Measurements from ENCODE around the gene FAM210A. TPM values are rescaled to one million over a fixed set of nuclear protein-coding genes. Genes with fewer than 3 reads are reported as not detected.

Gene FAM210A
- polyA plus RNA-seq, 2 donors, result 4.9 to 9.7 TPM

DNA sequence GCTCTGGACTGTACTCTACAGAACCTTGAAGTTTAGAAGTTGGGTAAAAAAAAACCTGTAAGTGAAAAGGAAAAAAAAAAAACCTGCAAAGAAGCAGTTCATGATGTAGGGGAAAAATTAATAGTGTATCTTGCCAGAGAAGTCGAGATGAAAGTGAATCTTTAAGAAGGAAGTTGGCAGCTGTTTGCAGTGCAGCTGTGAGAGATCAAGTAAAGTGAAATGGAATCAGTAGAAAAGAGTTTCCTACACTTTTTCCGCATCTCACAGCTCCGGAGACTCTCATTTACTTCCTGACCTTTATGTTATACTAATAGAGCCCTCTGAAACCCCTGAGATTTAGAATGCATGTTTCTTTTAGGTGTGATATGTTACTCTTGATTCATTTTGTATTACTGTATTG lies 19.3 kb upstream of the FAM210A start:
- WGBS, 2 donors, result 51 to 53% methylated on average over 3 of the region's 3 CpGs

DNA sequence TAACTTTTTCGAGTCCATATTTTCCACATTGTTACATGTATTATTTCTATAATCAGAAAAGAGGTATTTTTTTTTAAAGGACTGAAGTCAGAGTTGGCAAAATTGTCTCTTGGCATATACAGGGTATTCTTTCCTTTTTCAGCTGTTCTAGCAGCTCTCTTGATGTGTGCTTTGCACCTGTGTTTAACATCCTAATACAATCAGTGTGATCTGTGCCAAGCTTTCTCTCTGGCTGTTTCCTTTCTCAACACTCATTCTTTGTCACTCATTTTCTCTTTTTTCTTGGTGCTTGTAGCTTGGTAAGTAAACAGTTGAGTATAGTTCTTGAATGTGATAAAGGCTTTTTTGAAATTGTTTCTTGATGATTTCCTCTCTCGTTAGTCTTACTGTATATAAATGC lies 9.3 kb upstream of the FAM210A start:
- Histone ChIP-seq H3K27me3 (ENCODE audit: control insufficient read depth in 1 of 2, insufficient read depth in 2 of 2, low read length in 2 of 2) (no peaks in the 10 kb centered on the region), H3K4me3 (ENCODE audit: low read depth in 1 of 2, low read length in 2 of 2) (no peak overlapping the region), H3K9me3 (ENCODE audit: control insufficient read depth in 2 of 2, insufficient read depth in 1 of 2, low read depth in 1 of 2, low read length in 1 of 2) (no peaks in the 10 kb centered on the region), H3K4me1 (ENCODE audit: control insufficient read depth in 2 of 2, insufficient read depth in 2 of 2, low read length in 1 of 2) (no peaks in the 10 kb centered on the region), H3K36me3 (ENCODE audit: control insufficient read depth in 2 of 2, insufficient read depth in 2 of 2, low read length in 1 of 2) (peaks cover 0 to 7% of the 10 kb centered on the region in 2 donors), H3K27ac (ENCODE audit: low read depth in 2 of 2, low read length in 1 of 2) (no peak overlapping the region)
- 92% methylated on average over 2 of the region's 2 CpGs for WGBS, 2 donors

More for the DNA sequence above, 19.3 kb upstream of the FAM210A start:
- Histone ChIP-seq H3K4me3 (ENCODE audit: low read depth in 1 of 2, low read length in 2 of 2) (no peak overlapping the region), H3K9me3 (ENCODE audit: control insufficient read depth in 2 of 2, insufficient read depth in 1 of 2, low read depth in 1 of 2, low read length in 1 of 2) (no peaks in the 10 kb centered on the region), H3K27ac (ENCODE audit: low read depth in 2 of 2, low read length in 1 of 2) (no peak overlapping the region), H3K27me3 (ENCODE audit: control insufficient read depth in 1 of 2, insufficient read depth in 2 of 2, low read length in 2 of 2) (no peaks in the 10 kb centered on the region), H3K36me3 (ENCODE audit: control insufficient read depth in 2 of 2, insufficient read depth in 2 of 2, low read length in 1 of 2) (peaks cover 7 to 15% of the 10 kb centered on the region in 2 donors), H3K4me1 (ENCODE audit: control insufficient read depth in 2 of 2, insufficient read depth in 2 of 2, low read length in 1 of 2) (no peaks in the 10 kb centered on the region)

DNA sequence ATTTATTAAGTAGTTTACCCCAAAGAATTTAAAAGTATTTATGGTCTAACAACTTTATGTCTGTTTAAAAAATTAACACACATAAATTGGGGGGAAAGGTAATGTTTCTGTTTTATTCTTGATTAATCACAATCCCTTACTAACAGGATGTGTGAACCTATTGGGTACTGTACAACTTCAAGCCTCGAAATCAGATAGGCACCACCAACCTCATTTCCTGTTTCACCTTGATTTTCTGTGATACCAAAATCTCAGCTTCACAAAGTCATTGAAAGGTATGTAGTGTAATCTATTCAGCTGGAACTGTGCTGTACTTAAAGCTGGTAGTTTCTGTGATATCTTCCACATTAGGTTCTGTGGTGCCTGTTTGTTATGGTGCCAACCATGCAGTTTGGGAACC lies 4.1 kb upstream of the FAM210A start:
- H3K9me3 ChIP-seq (ENCODE audit: control insufficient read depth in 2 of 2, insufficient read depth in 1 of 2, low read depth in 1 of 2, low read length in 1 of 2), result no peaks in the 10 kb centered on the region
- no peaks in the 10 kb centered on the region for H3K36me3 ChIP-seq (ENCODE audit: control insufficient read depth in 2 of 2, insufficient read depth in 2 of 2, low read length in 1 of 2)
- no peak overlapping the region for H3K27ac ChIP-seq (ENCODE audit: low read depth in 2 of 2, low read length in 1 of 2)
- no peaks in the 10 kb centered on the region for H3K27me3 ChIP-seq (ENCODE audit: control insufficient read depth in 1 of 2, insufficient read depth in 2 of 2, low read length in 2 of 2)
- H3K4me3 ChIP-seq (ENCODE audit: low read depth in 1 of 2, low read length in 2 of 2), result no peak overlapping the region
- WGBS, 2 donors, result 70 to 75% methylated on average over 1 of the region's 1 CpG
- no peaks in the 10 kb centered on the region for H3K4me1 ChIP-seq (ENCODE audit: control insufficient read depth in 2 of 2, insufficient read depth in 2 of 2, low read length in 1 of 2)

DNA sequence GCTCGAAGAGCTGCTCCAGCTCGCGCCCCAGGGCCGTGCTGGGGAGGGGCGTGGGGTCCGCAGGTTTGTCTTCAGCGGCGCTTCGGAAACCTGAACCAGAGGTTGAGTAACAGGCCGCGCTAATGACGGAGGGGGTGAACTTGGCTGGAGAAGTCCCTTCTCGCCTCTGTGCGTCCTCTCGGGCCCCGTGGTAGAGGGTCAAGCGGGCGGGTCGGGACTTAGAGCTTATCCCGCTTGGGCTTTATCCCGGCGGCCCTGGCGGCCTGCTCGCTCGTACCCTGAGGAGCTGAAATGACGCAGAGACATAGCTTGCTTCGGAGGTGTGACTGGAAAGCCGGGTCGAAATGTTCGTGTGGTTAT lies 594 bp upstream of the FAM210A start:
- no peaks in the 10 kb centered on the region for H3K36me3 ChIP-seq (ENCODE audit: control insufficient read depth in 2 of 2, insufficient read depth in 2 of 2, low read length in 1 of 2)
- WGBS, 2 donors, result 1% methylated on average over 29 to 30 of the region's 30 CpGs

DNA sequence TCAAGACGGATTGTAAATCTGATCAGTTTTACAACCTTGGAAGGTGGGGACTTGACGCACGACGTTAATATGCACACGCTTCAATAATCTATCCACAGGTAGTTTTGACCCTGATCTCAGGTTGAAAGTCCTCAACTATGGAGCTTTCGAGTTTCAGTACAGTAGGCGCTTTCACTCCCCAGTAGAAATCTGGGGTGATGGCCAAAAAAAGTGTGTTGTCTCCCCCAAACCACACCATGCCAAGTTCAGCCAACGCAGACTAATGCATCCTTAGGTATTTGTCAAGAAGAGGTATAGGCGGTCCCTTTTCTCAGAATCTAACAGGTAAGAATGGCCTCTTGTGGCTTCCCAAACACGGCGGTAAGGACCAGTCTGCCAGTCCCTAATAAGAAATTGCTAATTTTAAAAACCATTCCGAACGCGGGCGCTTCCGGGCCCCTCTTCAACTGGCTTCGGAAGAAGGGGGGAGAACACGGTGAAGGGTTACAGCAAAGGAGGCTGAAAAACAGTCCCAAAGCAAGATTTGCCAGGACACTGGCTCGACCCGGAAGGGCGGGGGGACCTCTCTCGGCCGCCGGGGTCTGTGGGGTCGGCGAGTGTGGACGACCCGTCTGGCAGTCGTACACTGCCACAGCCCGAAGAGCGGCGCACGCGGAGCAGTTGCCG lies 659 bp downstream of the FAM210A start:
- Histone ChIP-seq H3K36me3 (ENCODE audit: control insufficient read depth in 2 of 2, insufficient read depth in 2 of 2, low read length in 1 of 2) (no peaks in the 10 kb centered on the region), H3K4me1 (ENCODE audit: control insufficient read depth in 2 of 2, insufficient read depth in 2 of 2, low read length in 1 of 2) (peaks cover 0 to 2% of the 10 kb centered on the region in 2 donors), H3K27ac (ENCODE audit: low read depth in 2 of 2, low read length in 1 of 2) (peak overlapping the region; percentile 39 to 98), H3K4me3 (ENCODE audit: low read depth in 1 of 2, low read length in 2 of 2) (peak overlapping the region; percentile 82 to 94), H3K27me3 (ENCODE audit: control insufficient read depth in 1 of 2, insufficient read depth in 2 of 2, low read length in 2 of 2) (no peaks in the 10 kb centered on the region), H3K9me3 (ENCODE audit: control insufficient read depth in 2 of 2, insufficient read depth in 1 of 2, low read depth in 1 of 2, low read length in 1 of 2) (no peaks in the 10 kb centered on the region)
- WGBS, 2 donors, result 5% methylated on average over 30 to 35 of the region's 35 CpGs

More for the DNA sequence above, 594 bp upstream of the FAM210A start:
- Histone ChIP-seq H3K4me3 (ENCODE audit: low read depth in 1 of 2, low read length in 2 of 2) (peak overlapping the region; percentile 82 to 94), H3K27me3 (ENCODE audit: control insufficient read depth in 1 of 2, insufficient read depth in 2 of 2, low read length in 2 of 2) (no peaks in the 10 kb centered on the region), H3K27ac (ENCODE audit: low read depth in 2 of 2, low read length in 1 of 2) (peak overlapping the region; percentile 88 to 98), H3K4me1 (ENCODE audit: control insufficient read depth in 2 of 2, insufficient read depth in 2 of 2, low read length in 1 of 2) (peaks cover 0 to 2% of the 10 kb centered on the region in 2 donors), H3K9me3 (ENCODE audit: control insufficient read depth in 2 of 2, insufficient read depth in 1 of 2, low read depth in 1 of 2, low read length in 1 of 2) (no peaks in the 10 kb centered on the region)

DNA sequence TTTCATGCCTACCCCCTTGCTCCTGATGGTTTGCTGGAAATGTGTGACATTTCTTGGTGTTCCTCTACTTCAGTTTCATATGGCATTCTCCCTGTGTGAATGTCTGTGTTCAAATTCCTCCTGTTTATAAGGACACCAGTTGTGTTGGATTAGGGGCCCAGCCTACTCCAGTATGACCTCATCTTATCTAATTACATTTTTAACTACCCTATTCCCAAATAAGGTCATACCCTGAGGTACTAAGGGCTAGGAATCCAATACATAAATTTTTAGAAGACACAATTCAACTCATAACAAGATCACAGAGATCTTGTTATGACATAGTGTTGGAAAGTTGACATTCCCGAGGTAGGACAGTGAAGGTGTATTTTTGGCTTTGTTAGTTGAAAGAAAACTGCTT lies 5.5 kb downstream of the FAM210A start:
- WGBS, 2 donors, result 75 to 84% methylated on average over 1 of the region's 1 CpG
- H3K4me3 ChIP-seq (ENCODE audit: low read depth in 1 of 2, low read length in 2 of 2), result no peak overlapping the region
- no peak overlapping the region for H3K27ac ChIP-seq (ENCODE audit: low read depth in 2 of 2, low read length in 1 of 2)
- H3K27me3 ChIP-seq (ENCODE audit: control insufficient read depth in 1 of 2, insufficient read depth in 2 of 2, low read length in 2 of 2), result no peaks in the 10 kb centered on the region
- peaks cover 0 to 2% of the 10 kb centered on the region in 2 donors for H3K4me1 ChIP-seq (ENCODE audit: control insufficient read depth in 2 of 2, insufficient read depth in 2 of 2, low read length in 1 of 2)
- no peaks in the 10 kb centered on the region for H3K9me3 ChIP-seq (ENCODE audit: control insufficient read depth in 2 of 2, insufficient read depth in 1 of 2, low read depth in 1 of 2, low read length in 1 of 2)
- no peaks in the 10 kb centered on the region for H3K36me3 ChIP-seq (ENCODE audit: control insufficient read depth in 2 of 2, insufficient read depth in 2 of 2, low read length in 1 of 2)

DNA sequence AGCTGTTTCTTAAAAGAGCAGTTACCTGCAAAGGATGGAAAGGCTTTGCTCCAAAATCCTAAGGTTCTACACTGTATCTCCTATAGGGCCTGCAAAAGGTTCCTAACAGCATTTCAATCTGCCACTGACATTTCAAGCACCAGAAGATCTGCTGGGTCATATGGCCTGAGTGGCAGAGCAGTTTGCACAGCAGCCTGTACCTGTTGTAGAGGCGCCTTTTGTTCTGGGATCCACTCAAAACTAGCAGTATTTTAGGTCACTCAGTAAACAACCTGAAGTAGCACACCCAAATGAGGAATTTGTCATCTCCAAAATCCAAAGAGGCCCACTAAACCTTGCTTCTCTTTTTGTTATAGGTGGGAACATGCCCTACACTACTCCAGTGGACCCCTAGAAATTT lies 6.2 kb downstream of the FAM210A start:
- Histone ChIP-seq H3K36me3 (ENCODE audit: control insufficient read depth in 2 of 2, insufficient read depth in 2 of 2, low read length in 1 of 2) (no peaks in the 10 kb centered on the region), H3K27ac (ENCODE audit: low read depth in 2 of 2, low read length in 1 of 2) (no peak overlapping the region), H3K27me3 (ENCODE audit: control insufficient read depth in 1 of 2, insufficient read depth in 2 of 2, low read length in 2 of 2) (no peaks in the 10 kb centered on the region), H3K4me1 (ENCODE audit: control insufficient read depth in 2 of 2, insufficient read depth in 2 of 2, low read length in 1 of 2) (peaks cover 0 to 2% of the 10 kb centered on the region in 2 donors), H3K9me3 (ENCODE audit: control insufficient read depth in 2 of 2, insufficient read depth in 1 of 2, low read depth in 1 of 2, low read length in 1 of 2) (no peaks in the 10 kb centered on the region), H3K4me3 (ENCODE audit: low read depth in 1 of 2, low read length in 2 of 2) (no peak overlapping the region)
- 92 to 95% methylated on average over 1 of the region's 1 CpG for WGBS, 2 donors

DNA sequence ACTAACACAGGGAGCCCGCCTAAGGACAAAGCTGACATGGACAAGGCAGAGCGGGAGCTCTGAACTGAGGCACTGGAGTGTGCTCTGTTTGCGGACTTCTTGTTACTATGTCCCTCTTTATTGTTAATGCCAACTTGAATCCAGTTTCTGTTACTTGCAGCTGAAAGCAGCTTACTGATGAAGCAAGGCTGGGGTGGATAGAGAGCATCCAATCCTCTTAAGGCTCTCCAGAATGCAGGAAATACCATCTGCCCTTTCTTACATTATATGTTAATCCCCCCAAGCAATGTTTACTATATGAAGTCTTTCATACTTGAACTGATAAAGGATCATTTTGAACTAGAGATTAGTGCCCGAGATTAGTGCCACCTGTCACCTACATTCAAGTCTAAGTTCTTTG lies 9.4 kb downstream of the FAM210A start:
- no peaks in the 10 kb centered on the region for H3K9me3 ChIP-seq (ENCODE audit: control insufficient read depth in 2 of 2, insufficient read depth in 1 of 2, low read depth in 1 of 2, low read length in 1 of 2)
- 87 to 91% methylated on average over 4 of the region's 4 CpGs for WGBS, 2 donors
- H3K36me3 ChIP-seq (ENCODE audit: control insufficient read depth in 2 of 2, insufficient read depth in 2 of 2, low read length in 1 of 2), result no peaks in the 10 kb centered on the region
- no peak overlapping the region for H3K4me3 ChIP-seq (ENCODE audit: low read depth in 1 of 2, low read length in 2 of 2)
- peak overlapping the region; percentile 70 to 82 for H3K27ac ChIP-seq (ENCODE audit: low read depth in 2 of 2, low read length in 1 of 2)
- no peaks in the 10 kb centered on the region for H3K27me3 ChIP-seq (ENCODE audit: control insufficient read depth in 1 of 2, insufficient read depth in 2 of 2, low read length in 2 of 2)
- no peaks in the 10 kb centered on the region for H3K4me1 ChIP-seq (ENCODE audit: control insufficient read depth in 2 of 2, insufficient read depth in 2 of 2, low read length in 1 of 2)

DNA sequence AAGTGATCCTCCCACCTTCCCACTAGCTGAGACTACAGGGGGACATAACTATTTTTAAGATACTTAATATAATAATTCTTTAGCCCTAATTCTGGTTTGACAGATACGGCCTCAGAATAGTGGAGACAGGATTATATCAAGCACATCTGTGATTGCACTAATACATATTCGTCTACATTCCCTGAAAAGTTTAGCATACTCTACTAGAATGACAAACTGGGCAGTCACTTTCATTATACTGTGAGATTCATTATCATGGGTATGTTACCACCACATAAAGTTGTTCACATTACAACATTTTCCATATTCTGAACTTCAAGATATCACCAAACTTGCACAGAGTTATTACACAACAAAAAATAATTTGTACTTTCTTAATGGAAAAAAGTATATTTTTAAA lies 11.0 kb downstream of the FAM210A start:
- Histone ChIP-seq H3K27ac (ENCODE audit: low read depth in 2 of 2, low read length in 1 of 2) (no peak overlapping the region), H3K27me3 (ENCODE audit: control insufficient read depth in 1 of 2, insufficient read depth in 2 of 2, low read length in 2 of 2) (no peaks in the 10 kb centered on the region), H3K36me3 (ENCODE audit: control insufficient read depth in 2 of 2, insufficient read depth in 2 of 2, low read length in 1 of 2) (no peaks in the 10 kb centered on the region), H3K9me3 (ENCODE audit: control insufficient read depth in 2 of 2, insufficient read depth in 1 of 2, low read depth in 1 of 2, low read length in 1 of 2) (no peaks in the 10 kb centered on the region), H3K4me1 (ENCODE audit: control insufficient read depth in 2 of 2, insufficient read depth in 2 of 2, low read length in 1 of 2) (no peaks in the 10 kb centered on the region), H3K4me3 (ENCODE audit: low read depth in 1 of 2, low read length in 2 of 2) (no peak overlapping the region)
- WGBS, 2 donors, result 96 to 97% methylated on average over 2 of the region's 2 CpGs

DNA sequence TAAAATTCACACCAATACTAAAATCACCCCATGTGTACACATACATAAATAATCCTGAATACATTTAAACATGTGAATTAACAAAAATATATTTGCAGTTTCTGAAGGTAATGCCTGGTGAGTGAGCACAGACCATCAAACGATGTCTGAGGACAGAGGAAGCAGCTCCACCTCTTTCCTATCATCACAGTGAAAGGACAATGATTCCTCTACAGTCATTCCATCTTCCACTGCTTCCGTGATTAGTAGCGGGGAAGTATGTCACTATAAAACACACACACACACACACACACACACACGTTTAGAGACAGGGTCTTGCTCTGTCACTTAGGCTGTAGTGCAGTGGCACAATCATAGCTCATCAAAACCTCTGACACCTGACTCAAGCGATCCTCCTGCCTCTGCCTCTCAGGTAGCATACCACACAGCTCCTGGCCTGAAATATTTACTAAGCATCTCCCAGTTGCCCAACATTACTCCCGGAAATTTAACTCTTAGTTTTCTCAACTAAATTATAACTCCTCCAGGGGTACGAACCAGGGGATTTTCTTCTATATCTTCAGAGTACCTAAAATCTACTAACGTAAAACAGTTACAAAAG lies 12.8 kb downstream of the FAM210A start:
- Histone ChIP-seq H3K27me3 (ENCODE audit: control insufficient read depth in 1 of 2, insufficient read depth in 2 of 2, low read length in 2 of 2) (no peaks in the 10 kb centered on the region), H3K4me1 (ENCODE audit: control insufficient read depth in 2 of 2, insufficient read depth in 2 of 2, low read length in 1 of 2) (no peaks in the 10 kb centered on the region), H3K27ac (ENCODE audit: low read depth in 2 of 2, low read length in 1 of 2) (no peak overlapping the region), H3K9me3 (ENCODE audit: control insufficient read depth in 2 of 2, insufficient read depth in 1 of 2, low read depth in 1 of 2, low read length in 1 of 2) (no peaks in the 10 kb centered on the region), H3K4me3 (ENCODE audit: low read depth in 1 of 2, low read length in 2 of 2) (no peak overlapping the region), H3K36me3 (ENCODE audit: control insufficient read depth in 2 of 2, insufficient read depth in 2 of 2, low read length in 1 of 2) (no peaks in the 10 kb centered on the region)
- 75 to 82% methylated on average over 8 of the region's 8 CpGs for WGBS, 2 donors
